H9 (cell line): ENCODE data around the gene ZFAND3. TPM values are rescaled to one million over a fixed set of nuclear protein-coding genes. Genes with fewer than 3 reads are reported as not detected.

ENCODE experiments used
- DNase-seq: peaks from one replicate; pipeline ENCODE4 v3.0.0-alpha.2; 2017
- H2AFZ ChIP-seq: one replicate; pipeline ENCODE4 v1.6.1; 2013; ENCODE audit warnings: mild to moderate bottlenecking, low read length, control low read depth, moderate library complexity
- H2AK5ac ChIP-seq: 2 replicates; pipeline ENCODE4 v1.6.1; 2013; ENCODE audit warnings: low read length, control low read depth, mixed read lengths; ENCODE audit not compliant: insufficient read length
- H2BK120ac ChIP-seq: one replicate; pipeline ENCODE4 v1.6.1; 2013; ENCODE audit warnings: low read depth, mild to moderate bottlenecking, low read length, control low read depth, inconsistent platforms; ENCODE audit not compliant: poor library complexity, severe bottlenecking
- H2BK12ac ChIP-seq: 2 replicates; pipeline ENCODE4 v1.6.1; 2013; ENCODE audit warnings: low read length, control low read depth, mixed read lengths, low read depth; ENCODE audit not compliant: insufficient read length
- H2BK15ac ChIP-seq: 2 replicates; pipeline ENCODE4 v1.6.1; 2013; ENCODE audit warnings: low read depth, low read length, control low read depth
- H2BK20ac ChIP-seq: one replicate; pipeline ENCODE4 v1.6.1; 2013; ENCODE audit warnings: low read depth, mild to moderate bottlenecking, low read length, control low read depth, inconsistent platforms; ENCODE audit not compliant: poor library complexity, severe bottlenecking
- H2BK5ac ChIP-seq: 2 replicates; pipeline ENCODE4 v1.6.1; 2013; ENCODE audit warnings: low read length, control low read depth, mixed read lengths; ENCODE audit not compliant: insufficient read length
- H3K14ac ChIP-seq: 2 replicates; pipeline ENCODE4 v1.6.1; 2013; ENCODE audit warnings: low read length, control low read depth; ENCODE audit not compliant: insufficient read depth
- H3K18ac ChIP-seq: 2 replicates; pipeline ENCODE4 v1.6.1; 2013; ENCODE audit warnings: low read depth, mild to moderate bottlenecking, mixed read lengths, low read length, control low read depth; ENCODE audit not compliant: insufficient read length
- H3K23ac ChIP-seq: 2 replicates; pipeline ENCODE4 v1.6.1; 2013; ENCODE audit warnings: low read length, control low read depth, mixed read lengths, low read depth; ENCODE audit not compliant: insufficient read length
- H3K23me2 ChIP-seq: 2 replicates; pipeline ENCODE4 v1.6.1; 2013; ENCODE audit warnings: low read depth, mild to moderate bottlenecking, mixed read lengths, low read length, control low read depth; ENCODE audit not compliant: insufficient read length, poor library complexity, severe bottlenecking
- H3K27ac ChIP-seq: 2 replicates; pipeline ENCODE4 v1.5.1; 2013; ENCODE audit warnings: low read length, control low read depth, mixed read lengths, low read depth; ENCODE audit not compliant: insufficient read length
- H3K27me3 ChIP-seq: 2 replicates; pipeline ENCODE4 v1.6.1; 2013; ENCODE audit warnings: low read length, control low read depth, inconsistent platforms; ENCODE audit not compliant: insufficient read depth
- H3K4ac ChIP-seq: 2 replicates; pipeline ENCODE4 v1.6.1; 2013; ENCODE audit warnings: low read depth, mild to moderate bottlenecking, control low read depth, inconsistent platforms, low read length, moderate library complexity
- H3K4me1 ChIP-seq: 2 replicates; pipeline ENCODE4 v1.6.1; 2013; ENCODE audit warnings: low read length, control low read depth, inconsistent platforms; ENCODE audit not compliant: insufficient read depth
- H3K4me2 ChIP-seq: 2 replicates; pipeline ENCODE4 v1.6.1; 2013; ENCODE audit warnings: low read length, control low read depth, mixed read lengths; ENCODE audit not compliant: insufficient read length, insufficient read depth
- H3K56ac ChIP-seq: 2 replicates; pipeline ENCODE4 v1.6.1; 2013; ENCODE audit warnings: low read depth, mild to moderate bottlenecking, mixed read lengths, low read length, control low read depth; ENCODE audit not compliant: insufficient read length
- H3K79me1 ChIP-seq: 2 replicates; pipeline ENCODE4 v1.6.1; 2013; ENCODE audit warnings: low read depth, mild to moderate bottlenecking, moderate library complexity, low read length, control low read depth, inconsistent platforms; ENCODE audit not compliant: insufficient read depth, poor library complexity, severe bottlenecking
- H3K79me2 ChIP-seq: 2 replicates; pipeline ENCODE4 v1.6.1; 2013; ENCODE audit warnings: low read length, control low read depth, inconsistent platforms; ENCODE audit not compliant: insufficient read depth
- H3K9ac ChIP-seq: 2 replicates; pipeline ENCODE4 v1.6.1; 2013; ENCODE audit warnings: low read length, control low read depth, mixed read lengths; ENCODE audit not compliant: insufficient read length; ENCODE audit errors: extremely low read depth
- H3K9me3 ChIP-seq: one replicate; pipeline ENCODE4 v1.6.1; 2013; ENCODE audit warnings: low read depth, low read length, inconsistent platforms; ENCODE audit not compliant: control insufficient read depth
- H3T11ph ChIP-seq: one replicate; pipeline ENCODE4 v1.6.1; 2013; ENCODE audit warnings: mild to moderate bottlenecking, low read length, control low read depth, inconsistent platforms
- H4K20me1 ChIP-seq: one replicate; pipeline ENCODE4 v1.6.1; 2013; ENCODE audit not compliant: control insufficient read depth, insufficient read length, insufficient read depth
- H4K5ac ChIP-seq: 2 replicates; pipeline ENCODE4 v1.6.1; 2013; ENCODE audit warnings: low read depth, mild to moderate bottlenecking, mixed read lengths, low read length, control low read depth; ENCODE audit not compliant: insufficient read length
- H4K8ac ChIP-seq: replicated peaks from 2 replicates; pipeline ENCODE4 v1.6.1; 2013; ENCODE audit warnings: low read length, control low read depth, mixed read lengths, low read depth; ENCODE audit not compliant: insufficient read length
- H4K91ac ChIP-seq: 2 replicates; pipeline ENCODE4 v1.6.1; 2013; ENCODE audit warnings: low read depth, mild to moderate bottlenecking, moderate library complexity, mixed read lengths, low read length, control low read depth; ENCODE audit not compliant: insufficient read length
- H3K27ac Mint-ChIP-seq, 3 experiments: 2 replicates in 2 of 3; 3 replicates in 1 of 3; pipeline ENCODE4 v1.8.0; 2020 to 2021; ENCODE audit warnings: mixed read lengths in 3 of 3, mild to moderate bottlenecking in 1 of 3, moderate library complexity in 1 of 3
- H3K27me3 Mint-ChIP-seq: 2 replicates; pipeline ENCODE4 v1.8.0; 2021; ENCODE audit warnings: low read depth, mild to moderate bottlenecking, moderate library complexity, mixed read lengths
- H3K36me3 Mint-ChIP-seq, 3 experiments: 2 replicates in 2 of 3; 3 replicates in 1 of 3; pipeline ENCODE4 v1.8.0; 2020 to 2021; ENCODE audit warnings: low read depth in 3 of 3, mixed read lengths in 3 of 3; ENCODE audit not compliant: insufficient read depth in 1 of 3
- H3K4me1 Mint-ChIP-seq, 2 experiments: 2 replicates each; pipeline ENCODE4 v1.8.0; 2020; ENCODE audit warnings: mixed read lengths in 2 of 2
- H3K4me3 Mint-ChIP-seq, 2 experiments: 2 replicates in 1 of 2; 3 replicates in 1 of 2; pipeline ENCODE4 v1.8.0; 2020 to 2021; ENCODE audit warnings: mild to moderate bottlenecking in 2 of 2, mixed read lengths in 2 of 2, moderate library complexity in 1 of 2
- H3K9me3 Mint-ChIP-seq, 2 experiments: 2 replicates in 1 of 2; 3 replicates in 1 of 2; pipeline ENCODE4 v1.8.0; 2020; ENCODE audit warnings: mild to moderate bottlenecking in 2 of 2, mixed read lengths in 2 of 2, moderate library complexity in 1 of 2
- total RNA-seq: library from RNA; stranded (reverse); gene quantifications from 2 replicates; pipeline ENCODE4 v1.2.1, GENCODE V29; 2021
- TF ChIP-seq, protein P1 (sequence below): fragments of 200-600 bp; sonication (generic); conservative IDR thresholded peaks from 3 replicates; pipeline ENCODE4 v1.8.0; 2021; ENCODE audit warnings: antibody characterized with exemption, mild to moderate bottlenecking

The ZFAND3 gene
- total RNA-seq, 1 experiment from 2014 or later = 57.7 TPM

GRCh38 chr6:38057994-38058393 is 238.5 kb downstream of the ZFAND3 start:
- H3K14ac ChIP-seq = no peak overlapping the region
- H2AK5ac ChIP-seq = no peak overlapping the region
- H2BK20ac ChIP-seq = no peak overlapping the region
- no peaks in the 10 kb centered on the region for H3K27me3 ChIP-seq
- no peak overlapping the region for H3K23ac ChIP-seq
- H3K9me3 Mint-ChIP-seq = no peaks in the 10 kb centered on the region
- no peaks in the 10 kb centered on the region for H3K27me3 Mint-ChIP-seq
- H3K23me2 ChIP-seq = no peaks in the 10 kb centered on the region
- no peaks in the 10 kb centered on the region for H3K79me2 ChIP-seq
- no peaks in the 10 kb centered on the region for H4K20me1 ChIP-seq
- H2BK15ac ChIP-seq = no peak overlapping the region
- H3K4me1 Mint-ChIP-seq = peaks cover 18 to 27% of the 10 kb centered on the region in 2 experiments
- no peak overlapping the region for H3K56ac ChIP-seq
- TF ChIP-seq, protein P1, sequence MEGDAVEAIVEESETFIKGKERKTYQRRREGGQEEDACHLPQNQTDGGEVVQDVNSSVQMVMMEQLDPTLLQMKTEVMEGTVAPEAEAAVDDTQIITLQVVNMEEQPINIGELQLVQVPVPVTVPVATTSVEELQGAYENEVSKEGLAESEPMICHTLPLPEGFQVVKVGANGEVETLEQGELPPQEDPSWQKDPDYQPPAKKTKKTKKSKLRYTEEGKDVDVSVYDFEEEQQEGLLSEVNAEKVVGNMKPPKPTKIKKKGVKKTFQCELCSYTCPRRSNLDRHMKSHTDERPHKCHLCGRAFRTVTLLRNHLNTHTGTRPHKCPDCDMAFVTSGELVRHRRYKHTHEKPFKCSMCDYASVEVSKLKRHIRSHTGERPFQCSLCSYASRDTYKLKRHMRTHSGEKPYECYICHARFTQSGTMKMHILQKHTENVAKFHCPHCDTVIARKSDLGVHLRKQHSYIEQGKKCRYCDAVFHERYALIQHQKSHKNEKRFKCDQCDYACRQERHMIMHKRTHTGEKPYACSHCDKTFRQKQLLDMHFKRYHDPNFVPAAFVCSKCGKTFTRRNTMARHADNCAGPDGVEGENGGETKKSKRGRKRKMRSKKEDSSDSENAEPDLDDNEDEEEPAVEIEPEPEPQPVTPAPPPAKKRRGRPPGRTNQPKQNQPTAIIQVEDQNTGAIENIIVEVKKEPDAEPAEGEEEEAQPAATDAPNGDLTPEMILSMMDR = no peak
- no peak overlapping the region for H3K4me2 ChIP-seq
- H2BK12ac ChIP-seq = no peak overlapping the region
- no peak overlapping the region for H4K8ac ChIP-seq
- no peak overlapping the region for H3K18ac ChIP-seq
- no peaks in the 10 kb centered on the region for H3K79me1 ChIP-seq
- H3K4me3 Mint-ChIP-seq = no peak overlapping the region
- H3K4ac ChIP-seq = no peak overlapping the region
- H3K9ac ChIP-seq = no peak overlapping the region
- no peak overlapping the region for H2AFZ ChIP-seq
- H3K36me3 Mint-ChIP-seq = peaks cover 0 to 15% (median 9%) of the 10 kb centered on the region in 3 experiments; a peak in 5 of 7 replicates
- H2BK5ac ChIP-seq = no peak overlapping the region
- H2BK120ac ChIP-seq = no peak overlapping the region
- no peak overlapping the region for H4K5ac ChIP-seq
- no peak overlapping the region for H3K27ac Mint-ChIP-seq
- no peak overlapping the region for H3K27ac ChIP-seq
- no peak overlapping the region for H4K91ac ChIP-seq
- no peak overlapping the region for H3T11ph ChIP-seq
- peaks cover 3% of the 10 kb centered on the region; the same call in 1 of the 2 replicates for H3K4me1 ChIP-seq
- no peak for DNase-seq
- no peaks in the 10 kb centered on the region for H3K9me3 ChIP-seq
